Pancreas (tissue), 10 donors: ENCODE results near the gene SCAMP3. TPM values are rescaled to one million over a fixed set of nuclear protein-coding genes. Genes with fewer than 3 reads are reported as not detected.

Source experiments
- ATAC-seq, 4 donors: fragments of 200-7000 bp; cut with Tn5 transposase; one replicate each; pipeline versions ENCODE4 v1.8.0 to v1.9.1; 2020; ENCODE audit warnings: mild to moderate bottlenecking in 4 of 4, moderate library complexity in 4 of 4
- DNase-seq, 6 donors: peaks; one replicate each; pipeline ENCODE4 v3.0.0-alpha.2; 2020
- FAIRE-seq: peaks from 2 replicates; lab custom pipeline; 2012; peaks lifted over from hg19 to GRCh38; lab: Jason Lieb, UNC
- H3K27ac ChIP-seq, 4 donors: fragments of 200-600 bp; sonication (generic); 1 replicate in 3 of 4; 2 replicates in 1 of 4; pipeline versions ENCODE4 v1.5.0 to v1.8.0; 2020
- H3K27me3 ChIP-seq, 4 donors: fragments of 200-600 bp; one replicate each; pipeline ENCODE4 v1.8.0; 2021
- H3K36me3 ChIP-seq, 3 donors: fragments of 200-600 bp; sonication (generic) in 1 of 3; one replicate each; pipeline versions ENCODE4 v1.5.0 to v1.8.0; 2020 to 2021
- H3K4me1 ChIP-seq, 3 donors: fragments of 200-600 bp; one replicate each; pipeline ENCODE4 v1.8.0; 2021
- H3K4me3 ChIP-seq, 4 donors: fragments of 200-600 bp; sonication (generic) in 2 of 4; one replicate each; pipeline versions ENCODE4 v1.5.0 to v1.8.0; 2020 to 2021
- H3K9me3 ChIP-seq, 4 donors: fragments of 200-600 bp; one replicate each; pipeline ENCODE4 v1.8.0; 2021
- CTCF ChIP-seq, 4 donors: fragments of 200-600 bp; sonication (generic) in 3 of 4; IDR thresholded peaks; one replicate each; pipeline versions ENCODE4 v1.5.0 to v1.8.0; 2021; ENCODE audit warnings: antibody characterized with exemption in 4 of 4
- WGBS, 2 donors: extraction: QIAGEN DNeasy Blood & Tissue Kit; methylation state at CpG; one replicate each; pipeline ENCODE4 v1.1.7; 2013; 5-methylcytosine and 5-hydroxymethylcytosine counted together
- intact Hi-C, 3 donors: fragments of 100-400 bp; cut with DNase I; formaldehyde crosslinking; loops; one replicate each; pipeline versions ENCODE4 v1.11.1 to v1.14.2; 2022
- polyA plus RNA-seq, 2 donors: library from polyadenylated mRNA; stranded (reverse); fragments of 200-250 nt; gene quantifications; one replicate each; pipeline ENCODE4 v1.2.3, GENCODE V29; 2013
- total RNA-seq, 6 donors: library from RNA; stranded (reverse); fragmentation: NEBNext Ultra II Directional in 4 of 6; extraction: Animal tissue kit (Norgen Biotek cat#: 25700) in 4 of 6; gene quantifications; one replicate each; pipeline versions ENCODE4 v1.2.1 to v1.2.4, GENCODE V29; 2021 to 2023
- donor health status: healthy with polysubstance abuse.
- donor health status: DM: no; HTN: no; CAD: no; lungs with moderate emphysema.
- donor health status: DM: no; HTN: no; CAD: no.
- donor health status: control.
- donor health status: control.
- donor health status: Bipolar disorder and iron deficiency.
- donor health status: DM: yes; HTN: yes; CAD: no.
- donor health status: DM: no; HTN: no; CAD: no.
- donor health status: DM: no; HTN: no; CAD: no.
- donor health status: DM: yes; HTN: yes; CAD: no.

The SCAMP3 gene
- total and polyA plus RNA-seq, 8 donors, result 25.1 to 55.5 (median 28.8) TPM

- no peaks in the 10 kb centered on the region for H3K27me3 ChIP-seq
- no peak for FAIRE-seq
- H3K36me3 ChIP-seq, result no peaks in the 10 kb centered on the region
- peaks cover 0 to 19% (median 4%) of the 10 kb centered on the region in 3 donors for H3K4me1 ChIP-seq
- DNase-seq, result no peak
- peak overlapping the region in 1 of 4 donors; percentile 87 for H3K4me3 ChIP-seq
- no peaks in the 10 kb centered on the region for H3K9me3 ChIP-seq
- intact Hi-C loops, result loop anchor here in 2 of 3 donors (10.0 kb wide), 2 partner anchors 69 to 339 kb away; partner anchors contain the start of gene RUSC1 (in 1 of the 2)
- no peak for TF ChIP-seq CTCF (IDR thresholded peaks at IDR 0.05)
- ATAC-seq, result peak in 1 of 4 donors; percentile 1
- 83 to 85% methylated on average over 20 of the region's 20 CpGs for WGBS, 2 donors
- H3K27ac ChIP-seq, result peak overlapping the region in 3 of 4 donors; percentile 75 to 91 (median 86)
Observed at GRCh38 chr1:155256058-155256852, 5.9 kb downstream of the SCAMP3 start.

GRCh38 chr1:155255243-155256007 lies 6.7 kb downstream of the SCAMP3 start, which contains the start of gene ENTREP3:
Gene ENTREP3 (minus strand): TSS chr1:155255483. CDS start chr1:155254877, 606 bp downstream.
- FAIRE-seq (no peak), DNase-seq (peak; percentile 80 to 93 (median 88)), ATAC-seq (peak; percentile 86 to 93 (median 91))
- Histone ChIP-seq H3K36me3 (no peaks in the 10 kb centered on the region), H3K27me3 (no peaks in the 10 kb centered on the region), H3K4me3 (peak within 1 kb of the TSS; percentile 69 to 87 (median 78)), H3K4me1 (peaks cover 0 to 14% (median 0%) of the 10 kb centered on the region in 3 donors), H3K9me3 (no peaks in the 10 kb centered on the region), H3K27ac (peak within 1 kb of the TSS; percentile 73 to 91 (median 80))
- WGBS, 2 donors, result 2 to 4% methylated on average over 29 to 54 of the region's 54 CpGs
- intact Hi-C loops, result loop anchor here in 2 of 3 donors (10.0 kb wide), 2 partner anchors 69 to 339 kb away; partner anchors contain the start of gene RUSC1 (in 1 of the 2)
- TF ChIP-seq CTCF (IDR thresholded peaks at IDR 0.05), result no peak

- Histone ChIP-seq H3K27ac (peak overlapping the region; percentile 73 to 91 (median 80)), H3K4me1 (peaks cover 0 to 16% (median 0%) of the 10 kb centered on the region in 3 donors), H3K9me3 (no peaks in the 10 kb centered on the region), H3K36me3 (no peaks in the 10 kb centered on the region), H3K4me3 (peak overlapping the region; percentile 69 to 87 (median 78)), H3K27me3 (no peaks in the 10 kb centered on the region)
- FAIRE-seq, result no peak
- TF ChIP-seq CTCF (IDR thresholded peaks at IDR 0.05), result no peak
- intact Hi-C loops, result loop anchor here in 2 of 3 donors (5.0 to 10.0 kb wide), 4 partner anchors 68 to 340 kb away; partner anchors contain the start of gene RUSC1 (in 2 of the 2)
- WGBS, 2 donors, result 4 to 5% methylated on average over 16 to 35 of the region's 35 CpGs
- peak; percentile 2 to 11 (median 8) for ATAC-seq
- DNase-seq, result peak in 3 of 6 donors; percentile 65 to 81 (median 68)
Observed at GRCh38 chr1:155254714-155255242, 7.4 kb downstream of the SCAMP3 start.

- DNase-seq, result peak in 2 of 6 donors; percentile 45 to 64
Observed at GRCh38 chr1:155254228-155254713, 7.9 kb downstream of the SCAMP3 start.

More at GRCh38 chr1:155254228-155254713, 7.9 kb downstream of the SCAMP3 start:
- H3K27ac ChIP-seq, result no peak overlapping the region
- H3K9me3 ChIP-seq, result no peaks in the 10 kb centered on the region
- 48 to 54% methylated on average over 12 of the region's 12 CpGs for WGBS, 2 donors
- peaks cover 0 to 16% (median 0%) of the 10 kb centered on the region in 3 donors for H3K4me1 ChIP-seq
- H3K4me3 ChIP-seq, result peak overlapping the region; percentile 69 to 87 (median 78)
- intact Hi-C loops, result loop anchor here in 2 of 3 donors (5.0 to 10.0 kb wide), 4 partner anchors 68 to 341 kb away; partner anchors contain the start of gene RUSC1 (in 2 of the 2)
- FAIRE-seq (no peak), ATAC-seq (no peak)
- H3K27me3 ChIP-seq, result no peaks in the 10 kb centered on the region
- no peak for TF ChIP-seq CTCF (IDR thresholded peaks at IDR 0.05)
- H3K36me3 ChIP-seq, result no peaks in the 10 kb centered on the region
